Thyroid gland (tissue), 4 donors: ENCODE data around the gene PLCB4.

Experiments
- POLR2A ChIP-seq, 2 donors: fragments of 450-650 bp; IDR thresholded peaks; one replicate each; pipeline ENCODE4 v1.6.1; 2017; ENCODE audit warnings: antibody characterized with exemption in 2 of 2, mild to moderate bottlenecking in 2 of 2, moderate library complexity in 1 of 2
- TF ChIP-seq, protein P1 (sequence below), 6 experiments: fragments of 200-600 bp in 3 of 6; fragments of 450-650 bp in 3 of 6; sonication (generic) in 3 of 6; IDR thresholded peaks; one replicate each; pipeline ENCODE4 v1.5.1; 2016 to 2019; ENCODE audit warnings: antibody characterized with exemption in 6 of 6, mild to moderate bottlenecking in 2 of 6, inconsistent platforms in 1 of 6, moderate library complexity in 1 of 6

DNA sequence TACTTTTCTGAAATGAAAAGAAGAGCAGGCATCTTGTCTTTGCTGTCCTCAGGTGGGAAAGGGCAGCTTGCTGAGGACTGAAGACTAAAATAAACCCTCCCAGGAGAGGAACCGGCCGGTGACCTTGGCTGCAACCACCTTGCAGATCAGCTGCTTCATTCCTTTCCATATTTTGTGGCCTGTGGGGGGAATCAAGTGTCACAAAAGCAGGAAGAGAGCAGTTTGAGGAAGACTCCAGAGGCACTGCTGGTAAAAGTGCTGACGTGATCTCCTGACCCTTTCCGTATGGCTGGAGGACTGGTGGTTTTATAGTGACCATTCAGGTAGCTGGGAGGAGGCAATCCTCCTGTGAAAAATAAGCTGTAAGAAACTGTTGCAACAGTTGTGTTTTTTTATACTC is 157.0 kb downstream of the PLCB4 start:
- TF ChIP-seq, protein P1, sequence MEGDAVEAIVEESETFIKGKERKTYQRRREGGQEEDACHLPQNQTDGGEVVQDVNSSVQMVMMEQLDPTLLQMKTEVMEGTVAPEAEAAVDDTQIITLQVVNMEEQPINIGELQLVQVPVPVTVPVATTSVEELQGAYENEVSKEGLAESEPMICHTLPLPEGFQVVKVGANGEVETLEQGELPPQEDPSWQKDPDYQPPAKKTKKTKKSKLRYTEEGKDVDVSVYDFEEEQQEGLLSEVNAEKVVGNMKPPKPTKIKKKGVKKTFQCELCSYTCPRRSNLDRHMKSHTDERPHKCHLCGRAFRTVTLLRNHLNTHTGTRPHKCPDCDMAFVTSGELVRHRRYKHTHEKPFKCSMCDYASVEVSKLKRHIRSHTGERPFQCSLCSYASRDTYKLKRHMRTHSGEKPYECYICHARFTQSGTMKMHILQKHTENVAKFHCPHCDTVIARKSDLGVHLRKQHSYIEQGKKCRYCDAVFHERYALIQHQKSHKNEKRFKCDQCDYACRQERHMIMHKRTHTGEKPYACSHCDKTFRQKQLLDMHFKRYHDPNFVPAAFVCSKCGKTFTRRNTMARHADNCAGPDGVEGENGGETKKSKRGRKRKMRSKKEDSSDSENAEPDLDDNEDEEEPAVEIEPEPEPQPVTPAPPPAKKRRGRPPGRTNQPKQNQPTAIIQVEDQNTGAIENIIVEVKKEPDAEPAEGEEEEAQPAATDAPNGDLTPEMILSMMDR (IDR thresholded peaks at IDR 0.05): no peak
- no peak for TF ChIP-seq POLR2A (IDR thresholded peaks at IDR 0.05)
